PC-3 (cell line): ENCODE results near the gene SEC31B. TPM values are rescaled to one million over a fixed set of nuclear protein-coding genes. Genes with fewer than 3 reads are reported as not detected.

ENCODE experiments used
- ATAC-seq: fragments of 200-7000 bp; cut with Tn5 transposase; 2 replicates; pipeline ENCODE4 v1.9.1; 2020; ENCODE audit warnings: mild to moderate bottlenecking, moderate library complexity
- BruUV-seq: library from RNA; stranded (reverse); fragments of 400-500 nt; replicated peaks from 2 replicates; lab custom pipeline; 2021; lab: Mats Ljungman, UMichigan
- CTCF ChIA-PET: fragments of 300-600 bp; sonication (Branson Sonifier 250); formaldehyde crosslinking; loops from one replicate; lab custom pipeline; 2022; ENCODE audit warnings: antibody characterized with exemption; lab: Charles Lee
- POLR2A ChIA-PET: fragments of 300-600 bp; sonication (Branson Sonifier 250); formaldehyde crosslinking; loops from one replicate; lab custom pipeline; 2022; ENCODE audit warnings: antibody characterized with exemption; ENCODE audit not compliant: unreplicated experiment; lab: Charles Lee
- DNase-seq: peaks from one replicate; pipeline ENCODE4 v3.0.0-alpha.2; 2015
- H2AFZ ChIP-seq: fragments of 300-600 bp; sonication (generic); 2 replicates; pipeline ENCODE4 v1.6.0; 2016; ENCODE audit warnings: antibody characterized with exemption, low read length
- H3F3A ChIP-seq: fragments of 300-600 bp; sonication (generic); one replicate; pipeline ENCODE4 v1.6.0; 2017; ENCODE audit warnings: antibody characterized with exemption, low read length, control low read depth, mild to moderate bottlenecking; ENCODE audit not compliant: unreplicated experiment
- H3K27ac ChIP-seq: fragments of 300-600 bp; sonication (generic); 2 replicates; pipeline ENCODE4 v1.5.1; 2016; ENCODE audit warnings: mild to moderate bottlenecking, low read length
- H3K27me3 ChIP-seq: fragments of 300-600 bp; sonication (generic); 2 replicates; pipeline ENCODE4 v1.6.1; 2016; ENCODE audit warnings: low read length, mixed read lengths
- H3K36me3 ChIP-seq: fragments of 300-600 bp; sonication (generic); 2 replicates; pipeline ENCODE4 v1.6.1; 2016; ENCODE audit warnings: low read depth, mixed run types, low read length, mixed read lengths
- H3K4me1 ChIP-seq: fragments of 300-600 bp; sonication (generic); 2 replicates; pipeline ENCODE4 v1.5.1; 2016; ENCODE audit warnings: low read length; ENCODE audit not compliant: insufficient read depth
- H3K4me2 ChIP-seq: fragments of 300-600 bp; sonication (generic); 2 replicates; pipeline ENCODE4 v1.6.0; 2016; ENCODE audit warnings: low read length
- H3K4me3 ChIP-seq: fragments of 300-600 bp; sonication (generic); 2 replicates; pipeline ENCODE4 v1.5.1; 2016; ENCODE audit warnings: mild to moderate bottlenecking, low read length, mixed read lengths
- H3K79me2 ChIP-seq: fragments of 300-600 bp; sonication (generic); 2 replicates; pipeline ENCODE4 v1.6.1; 2017; ENCODE audit warnings: low read length, mixed read lengths
- H3K9ac ChIP-seq: fragments of 300-600 bp; sonication (generic); 2 replicates; pipeline ENCODE4 v1.6.0; 2016; ENCODE audit warnings: mild to moderate bottlenecking, low read length
- H3K9me2 ChIP-seq: fragments of 300-600 bp; sonication (generic); replicated peaks from 2 replicates; pipeline ENCODE4 v1.6.1; 2016; ENCODE audit warnings: mixed run types, low read length, mixed read lengths
- H3K9me3 ChIP-seq: fragments of 300-600 bp; sonication (generic); 2 replicates; pipeline ENCODE4 v1.6.1; 2016; ENCODE audit warnings: low read length, mixed read lengths
- H4K20me1 ChIP-seq: fragments of 300-600 bp; sonication (generic); 2 replicates; pipeline ENCODE4 v1.6.1; 2016; ENCODE audit warnings: low read length, mixed read lengths
- CTCF ChIP-seq: fragments of 300-600 bp; sonication (generic); conservative IDR thresholded peaks from 2 replicates; pipeline ENCODE4 v1.5.1; 2017; ENCODE audit warnings: antibody characterized with exemption, low read depth, mild to moderate bottlenecking, low read length
- EZH2 ChIP-seq: fragments of 300-600 bp; sonication (generic); IDR thresholded peaks from one replicate; pipeline ENCODE4 v1.6.1; 2017; ENCODE audit warnings: antibody characterized with exemption, mild to moderate bottlenecking, low read length; ENCODE audit not compliant: unreplicated experiment
- EZH2phosphoT487 ChIP-seq: fragments of 300-600 bp; sonication (generic); IDR thresholded peaks from 2 replicates; pipeline ENCODE4 v1.6.1; 2018; ENCODE audit warnings: mild to moderate bottlenecking, antibody characterized with exemption, low read length, borderline replicate concordance
- intact Hi-C: fragments of 100-400 bp; cut with micrococcal nuclease; formaldehyde crosslinking; loops from 2 replicates; pipeline ENCODE4 v1.9.0; 2023
- total RNA-seq: library from RNA; depleted of rRNA; stranded (reverse); fragments of >200 nt; gene quantifications from 2 replicates; pipeline ENCODE4 v1.2.3, GENCODE V29; 2014

SEC31B gene
- total RNA-seq, 1 experiment from 2014 or later: 1.6 TPM

- Histone ChIP-seq H3K4me3 (no peak overlapping the region), H3K9ac (no peak overlapping the region), H3K36me3 (no peaks in the 10 kb centered on the region), H3F3A (no peaks in the 10 kb centered on the region), H3K9me3 (no peaks in the 10 kb centered on the region), H3K4me1 (no peaks in the 10 kb centered on the region), H3K27ac (no peak overlapping the region), H3K4me2 (no peak overlapping the region), H3K27me3 (no peaks in the 10 kb centered on the region), H3K79me2 (no peaks in the 10 kb centered on the region), H3K9me2 (no peaks in the 10 kb centered on the region), H4K20me1 (no peaks in the 10 kb centered on the region), H2AFZ (no peak overlapping the region)
- ATAC-seq (no peak), DNase-seq (no peak)
- intact Hi-C loops: loop anchor here (10.0 kb wide), 1 partner anchor 314 kb away; no protein-coding TSS in a partner anchor
- BruUV-seq: no TSS peak
- no peak for TF ChIP-seq EZH2
- no peak for TF ChIP-seq CTCF
- no peak for TF ChIP-seq EZH2phosphoT487
- POLR2A ChIA-PET: interaction anchor here (0.6 kb wide), 1 partner anchor 50 kb away, joined by 8 read pairs; no protein-coding TSS in a partner anchor
- CTCF ChIA-PET: interaction anchor here (0.6 kb wide), 1 partner anchor 145 kb away, joined by 4 read pairs; no protein-coding TSS in a partner anchor
These were observed 41.3 kb upstream of the SEC31B start for GRCh38 chr10:100561005-100561404.

GRCh38 chr10:100560248-100560647 is 40.6 kb upstream of the SEC31B start:
- Histone ChIP-seq H3K9ac (no peak overlapping the region), H3K36me3 (no peaks in the 10 kb centered on the region), H3K27me3 (no peaks in the 10 kb centered on the region), H3K9me3 (no peaks in the 10 kb centered on the region), H3K27ac (no peak overlapping the region), H3K4me1 (no peaks in the 10 kb centered on the region), H3K9me2 (no peaks in the 10 kb centered on the region), H3K79me2 (no peaks in the 10 kb centered on the region), H2AFZ (no peak overlapping the region), H3K4me2 (no peak overlapping the region), H3K4me3 (no peak overlapping the region), H4K20me1 (no peaks in the 10 kb centered on the region), H3F3A (no peaks in the 10 kb centered on the region)
- ATAC-seq: no peak
- ChIA-PET POLR2A (no interaction called here), CTCF (no interaction called here)
- intact Hi-C loops: loop anchor here (10.0 kb wide), 1 partner anchor 315 kb away; no protein-coding TSS in a partner anchor
- no peak for DNase-seq
- BruUV-seq: no TSS peak
- TF ChIP-seq CTCF: no peak
- no peak for TF ChIP-seq EZH2
- TF ChIP-seq EZH2phosphoT487: no peak

- Histone ChIP-seq H2AFZ (no peak overlapping the region), H3K4me1 (no peaks in the 10 kb centered on the region), H3K79me2 (no peaks in the 10 kb centered on the region), H3K27ac (no peak overlapping the region), H3K9me3 (no peaks in the 10 kb centered on the region), H3K36me3 (no peaks in the 10 kb centered on the region), H3K27me3 (no peaks in the 10 kb centered on the region), H3K4me3 (no peak overlapping the region), H3K9me2 (no peaks in the 10 kb centered on the region), H3K9ac (no peak overlapping the region), H3K4me2 (no peak overlapping the region), H3F3A (no peaks in the 10 kb centered on the region), H4K20me1 (no peaks in the 10 kb centered on the region)
- ChIA-PET POLR2A (no interaction called here), CTCF (no interaction called here)
- DNase-seq: no peak
- TF ChIP-seq EZH2phosphoT487 (no peak), EZH2 (no peak)
- no TSS peak for BruUV-seq
- intact Hi-C loops: no loop called here
- no peak for ATAC-seq
These were observed 35.2 kb upstream of the SEC31B start for GRCh38 chr10:100554902-100555301.
